ENCODE measurements around the gene MZB1.

DNA sequence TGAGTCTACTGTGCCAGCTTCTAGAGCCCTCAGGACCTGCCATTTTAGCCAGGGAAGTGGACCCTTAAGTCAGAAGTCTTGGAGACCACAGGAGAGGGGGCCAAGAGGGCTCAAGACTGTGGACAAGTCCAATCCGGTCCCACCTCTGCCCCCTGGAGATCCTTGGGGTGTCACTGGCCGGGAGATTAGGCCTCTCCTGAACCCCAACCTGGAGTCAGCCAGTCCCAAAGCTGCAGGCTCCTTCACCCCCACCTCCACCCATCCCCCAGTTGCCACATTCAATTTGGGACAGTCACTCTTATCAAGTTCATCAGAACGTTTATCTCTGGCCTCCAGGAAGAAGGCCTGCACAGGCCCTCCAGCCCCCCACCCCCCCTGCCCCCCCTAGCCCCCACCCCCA is 6.9 kb downstream of the MZB1 start:
- TF ChIP-seq, protein P1, sequence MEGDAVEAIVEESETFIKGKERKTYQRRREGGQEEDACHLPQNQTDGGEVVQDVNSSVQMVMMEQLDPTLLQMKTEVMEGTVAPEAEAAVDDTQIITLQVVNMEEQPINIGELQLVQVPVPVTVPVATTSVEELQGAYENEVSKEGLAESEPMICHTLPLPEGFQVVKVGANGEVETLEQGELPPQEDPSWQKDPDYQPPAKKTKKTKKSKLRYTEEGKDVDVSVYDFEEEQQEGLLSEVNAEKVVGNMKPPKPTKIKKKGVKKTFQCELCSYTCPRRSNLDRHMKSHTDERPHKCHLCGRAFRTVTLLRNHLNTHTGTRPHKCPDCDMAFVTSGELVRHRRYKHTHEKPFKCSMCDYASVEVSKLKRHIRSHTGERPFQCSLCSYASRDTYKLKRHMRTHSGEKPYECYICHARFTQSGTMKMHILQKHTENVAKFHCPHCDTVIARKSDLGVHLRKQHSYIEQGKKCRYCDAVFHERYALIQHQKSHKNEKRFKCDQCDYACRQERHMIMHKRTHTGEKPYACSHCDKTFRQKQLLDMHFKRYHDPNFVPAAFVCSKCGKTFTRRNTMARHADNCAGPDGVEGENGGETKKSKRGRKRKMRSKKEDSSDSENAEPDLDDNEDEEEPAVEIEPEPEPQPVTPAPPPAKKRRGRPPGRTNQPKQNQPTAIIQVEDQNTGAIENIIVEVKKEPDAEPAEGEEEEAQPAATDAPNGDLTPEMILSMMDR (IDR thresholded peaks at IDR 0.05; ENCODE audit: poor library complexity) = no peak
- no peak for TF ChIP-seq EZH2phosphoT487 (IDR thresholded peaks at IDR 0.05; ENCODE audit: low read depth, severe bottlenecking, unreplicated experiment)
- no peak for TF ChIP-seq EZH2 (IDR thresholded peaks at IDR 0.05; ENCODE audit: borderline replicate concordance)
